Measurements from ENCODE around the gene SASH1. TPM values are rescaled to one million over a fixed set of nuclear protein-coding genes. Genes with fewer than 3 reads are reported as not detected.

Gene SASH1
- total RNA-seq, 1 experiment from 2014 or later, result 27.4 TPM

DNA sequence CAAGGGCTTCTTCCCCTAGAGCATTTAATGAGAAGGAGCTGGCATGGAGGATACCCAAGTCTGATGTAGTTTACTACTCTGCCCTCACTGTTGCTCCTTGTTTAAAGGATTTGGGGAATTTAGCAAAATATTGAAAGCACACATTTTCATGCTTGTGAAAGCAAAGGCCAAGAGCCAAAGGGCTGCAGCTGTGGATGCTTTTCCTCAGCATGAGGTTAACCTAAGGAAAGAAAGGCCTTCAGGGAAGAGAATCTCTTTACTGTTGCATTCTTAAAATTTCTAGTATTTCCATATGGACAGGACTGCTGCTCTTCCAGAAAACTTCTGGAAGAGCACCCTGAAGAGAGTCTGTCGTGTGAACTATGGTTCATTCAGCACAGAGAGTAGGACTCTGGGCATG, 45.9 kb upstream of the SASH1 start:
- TF ChIP-seq FOXJ3 (CRISPR knock-in tag; IDR thresholded peaks at IDR 0.05; ENCODE audit: borderline replicate concordance) (no peak), ZNF121 (CRISPR knock-in tag; IDR thresholded peaks at IDR 0.05) (no peak), ELF4 (CRISPR knock-in tag; IDR thresholded peaks at IDR 0.05; ENCODE audit: low read depth) (no peak), NR1H2 (CRISPR knock-in tag; IDR thresholded peaks at IDR 0.05) (no peak), CREB1 (CRISPR knock-in tag; IDR thresholded peaks at IDR 0.05) (no peak), EMX1 (CRISPR knock-in tag; IDR thresholded peaks at IDR 0.05) (no peak), ZBTB43 (CRISPR knock-in tag; IDR thresholded peaks at IDR 0.05) (no peak), MYBL2 (CRISPR knock-in tag; IDR thresholded peaks at IDR 0.05) (no peak), SP1 (CRISPR knock-in tag; conservative IDR thresholded peaks at IDR 0.05) (no peak), ZNF416 (CRISPR knock-in tag; IDR thresholded peaks at IDR 0.05) (no peak), CBFB (CRISPR knock-in tag; IDR thresholded peaks at IDR 0.05; ENCODE audit: low read depth) (no peak), KAT7 (CRISPR knock-in tag; IDR thresholded peaks at IDR 0.05; ENCODE audit: borderline replicate concordance) (no peak), ERG (CRISPR knock-in tag; IDR thresholded peaks at IDR 0.05) (no peak)
- TF ChIP-seq, protein P1, sequence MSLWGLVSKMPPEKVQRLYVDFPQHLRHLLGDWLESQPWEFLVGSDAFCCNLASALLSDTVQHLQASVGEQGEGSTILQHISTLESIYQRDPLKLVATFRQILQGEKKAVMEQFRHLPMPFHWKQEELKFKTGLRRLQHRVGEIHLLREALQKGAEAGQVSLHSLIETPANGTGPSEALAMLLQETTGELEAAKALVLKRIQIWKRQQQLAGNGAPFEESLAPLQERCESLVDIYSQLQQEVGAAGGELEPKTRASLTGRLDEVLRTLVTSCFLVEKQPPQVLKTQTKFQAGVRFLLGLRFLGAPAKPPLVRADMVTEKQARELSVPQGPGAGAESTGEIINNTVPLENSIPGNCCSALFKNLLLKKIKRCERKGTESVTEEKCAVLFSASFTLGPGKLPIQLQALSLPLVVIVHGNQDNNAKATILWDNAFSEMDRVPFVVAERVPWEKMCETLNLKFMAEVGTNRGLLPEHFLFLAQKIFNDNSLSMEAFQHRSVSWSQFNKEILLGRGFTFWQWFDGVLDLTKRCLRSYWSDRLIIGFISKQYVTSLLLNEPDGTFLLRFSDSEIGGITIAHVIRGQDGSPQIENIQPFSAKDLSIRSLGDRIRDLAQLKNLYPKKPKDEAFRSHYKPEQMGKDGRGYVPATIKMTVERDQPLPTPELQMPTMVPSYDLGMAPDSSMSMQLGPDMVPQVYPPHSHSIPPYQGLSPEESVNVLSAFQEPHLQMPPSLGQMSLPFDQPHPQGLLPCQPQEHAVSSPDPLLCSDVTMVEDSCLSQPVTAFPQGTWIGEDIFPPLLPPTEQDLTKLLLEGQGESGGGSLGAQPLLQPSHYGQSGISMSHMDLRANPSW (CRISPR knock-in tag; conservative IDR thresholded peaks at IDR 0.05; ENCODE audit: low read depth), result no peak
- TF ChIP-seq, protein P2, sequence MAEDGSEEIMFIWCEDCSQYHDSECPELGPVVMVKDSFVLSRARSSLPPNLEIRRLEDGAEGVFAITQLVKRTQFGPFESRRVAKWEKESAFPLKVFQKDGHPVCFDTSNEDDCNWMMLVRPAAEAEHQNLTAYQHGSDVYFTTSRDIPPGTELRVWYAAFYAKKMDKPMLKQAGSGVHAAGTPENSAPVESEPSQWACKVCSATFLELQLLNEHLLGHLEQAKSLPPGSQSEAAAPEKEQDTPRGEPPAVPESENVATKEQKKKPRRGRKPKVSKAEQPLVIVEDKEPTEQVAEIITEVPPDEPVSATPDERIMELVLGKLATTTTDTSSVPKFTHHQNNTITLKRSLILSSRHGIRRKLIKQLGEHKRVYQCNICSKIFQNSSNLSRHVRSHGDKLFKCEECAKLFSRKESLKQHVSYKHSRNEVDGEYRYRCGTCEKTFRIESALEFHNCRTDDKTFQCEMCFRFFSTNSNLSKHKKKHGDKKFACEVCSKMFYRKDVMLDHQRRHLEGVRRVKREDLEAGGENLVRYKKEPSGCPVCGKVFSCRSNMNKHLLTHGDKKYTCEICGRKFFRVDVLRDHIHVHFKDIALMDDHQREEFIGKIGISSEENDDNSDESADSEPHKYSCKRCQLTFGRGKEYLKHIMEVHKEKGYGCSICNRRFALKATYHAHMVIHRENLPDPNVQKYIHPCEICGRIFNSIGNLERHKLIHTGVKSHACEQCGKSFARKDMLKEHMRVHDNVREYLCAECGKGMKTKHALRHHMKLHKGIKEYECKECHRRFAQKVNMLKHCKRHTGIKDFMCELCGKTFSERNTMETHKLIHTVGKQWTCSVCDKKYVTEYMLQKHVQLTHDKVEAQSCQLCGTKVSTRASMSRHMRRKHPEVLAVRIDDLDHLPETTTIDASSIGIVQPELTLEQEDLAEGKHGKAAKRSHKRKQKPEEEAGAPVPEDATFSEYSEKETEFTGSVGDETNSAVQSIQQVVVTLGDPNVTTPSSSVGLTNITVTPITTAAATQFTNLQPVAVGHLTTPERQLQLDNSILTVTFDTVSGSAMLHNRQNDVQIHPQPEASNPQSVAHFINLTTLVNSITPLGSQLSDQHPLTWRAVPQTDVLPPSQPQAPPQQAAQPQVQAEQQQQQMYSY (CRISPR knock-in tag; IDR thresholded peaks at IDR 0.05), result no peak
- TF ChIP-seq, protein P3, sequence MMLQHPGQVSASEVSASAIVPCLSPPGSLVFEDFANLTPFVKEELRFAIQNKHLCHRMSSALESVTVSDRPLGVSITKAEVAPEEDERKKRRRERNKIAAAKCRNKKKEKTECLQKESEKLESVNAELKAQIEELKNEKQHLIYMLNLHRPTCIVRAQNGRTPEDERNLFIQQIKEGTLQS (CRISPR knock-in tag; conservative IDR thresholded peaks at IDR 0.05), result no peak
- no peaks in the 10 kb centered on the region for H3K9me3 Mint-ChIP-seq
- H3K27ac Mint-ChIP-seq, result no peak overlapping the region
- ChIA-PET CTCF (interaction anchor here (0.6 kb wide), 1 partner anchor 117 kb away, joined by 3 read pairs; no protein-coding TSS in a partner anchor), POLR2A (no interaction called here)
- no peak overlapping the region for H3K4me3 Mint-ChIP-seq
- ATAC-seq (no peak), DNase-seq (ENCODE audit: low spot score) (no peak)
- H3K4me1 Mint-ChIP-seq, result peaks cover 11% of the 10 kb centered on the region
- no peaks in the 10 kb centered on the region for H3K27me3 Mint-ChIP-seq (ENCODE audit: low read depth)
- H3K36me3 Mint-ChIP-seq, result no peaks in the 10 kb centered on the region

GRCh38 chr6:148298683-148299082, 44.0 kb upstream of the SASH1 start:
- CTCF ChIA-PET, result no interaction called here
- H3K27me3 Mint-ChIP-seq (ENCODE audit: low read depth), result no peaks in the 10 kb centered on the region
- no peak for TF ChIP-seq ZBTB43 (CRISPR knock-in tag; IDR thresholded peaks at IDR 0.05)
- TF ChIP-seq IRF1 (CRISPR knock-in tag; IDR thresholded peaks at IDR 0.05), result no peak
- TF ChIP-seq, protein P4, sequence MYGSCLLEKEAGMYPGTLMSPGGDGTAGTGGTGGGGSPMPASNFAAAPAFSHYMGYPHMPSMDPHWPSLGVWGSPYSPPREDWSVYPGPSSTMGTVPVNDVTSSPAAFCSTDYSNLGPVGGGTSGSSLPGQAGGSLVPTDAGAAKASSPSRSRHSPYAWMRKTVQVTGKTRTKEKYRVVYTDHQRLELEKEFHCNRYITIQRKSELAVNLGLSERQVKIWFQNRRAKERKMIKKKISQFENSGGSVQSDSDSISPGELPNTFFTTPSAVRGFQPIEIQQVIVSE (CRISPR knock-in tag; IDR thresholded peaks at IDR 0.05; ENCODE audit: borderline replicate concordance), result no peak
- TF ChIP-seq RELA (CRISPR knock-in tag; IDR thresholded peaks at IDR 0.05; ENCODE audit: borderline replicate concordance), result no peak
- no peak for TF ChIP-seq ZMAT4 (CRISPR knock-in tag; IDR thresholded peaks at IDR 0.05)
- no peak for TF ChIP-seq GRHL2 (CRISPR knock-in tag; IDR thresholded peaks at IDR 0.05; ENCODE audit: insufficient replicate concordance, severe bottlenecking)
- no peak for TF ChIP-seq TEAD4 (CRISPR knock-in tag; IDR thresholded peaks at IDR 0.05)
- no peak for TF ChIP-seq TP53 (CRISPR knock-in tag; IDR thresholded peaks at IDR 0.05)
- TF ChIP-seq ZNF263 (CRISPR knock-in tag; IDR thresholded peaks at IDR 0.05; ENCODE audit: low read depth), result no peak

More at GRCh38 chr6:148298683-148299082, 44.0 kb upstream of the SASH1 start:
- no peak overlapping the region for H3K27ac Mint-ChIP-seq
- no peak for DNase-seq (ENCODE audit: low spot score)
- H3K4me1 Mint-ChIP-seq, result peaks cover 8% of the 10 kb centered on the region
- no peaks in the 10 kb centered on the region for H3K36me3 Mint-ChIP-seq
- POLR2A ChIA-PET, result no interaction called here
- no peak overlapping the region for H3K4me3 Mint-ChIP-seq
- no peak for ATAC-seq
- no peaks in the 10 kb centered on the region for H3K9me3 Mint-ChIP-seq

Measured in WTC11 (cell line).